ENCODE results near the gene ATF7.
A peak's percentile ranks its signal among the peaks of the same experiment; 100 is the strongest.

Gene ATF7

GRCh38 chr12:53516758-53517455 lies 109.3 kb downstream of the ATF7 start:
- DNase-seq: no peak

- DNase-seq: no peak
Observed at GRCh38 chr12:53515291-53515680, 110.9 kb downstream of the ATF7 start.

- no peak for DNase-seq
Observed at GRCh38 chr12:53514628-53515290, 111.4 kb downstream of the ATF7 start.

GRCh38 chr12:53513712-53514410 lies 112.3 kb downstream of the ATF7 start:
- no peak for DNase-seq

GRCh38 chr12:53510181-53510812 lies 115.9 kb downstream of the ATF7 start:
- no peak for DNase-seq

GRCh38 chr12:53508534-53509170 lies 117.5 kb downstream of the ATF7 start:
- DNase-seq: peak; percentile 76

- no peak for DNase-seq
Observed at GRCh38 chr12:53507603-53507885, 118.6 kb downstream of the ATF7 start.

- no peak for DNase-seq
Observed at GRCh38 chr12:53506881-53507602, 119.1 kb downstream of the ATF7 start, which contains the start of gene NPFF. Gene NPFF, minus strand, starts transcription at chr12:53507484. Its CDS starts 10 bp downstream, at chr12:53507474.

- DNase-seq: no peak
Observed at GRCh38 chr12:53506450-53506785, 119.8 kb downstream of the ATF7 start.

GRCh38 chr12:53505555-53506449 lies 120.4 kb downstream of the ATF7 start:
- no peak for DNase-seq

GRCh38 chr12:53505086-53505485 lies 121.1 kb downstream of the ATF7 start:
- no peak for DNase-seq

- no peak for DNase-seq
Observed at GRCh38 chr12:53504004-53504920, 121.9 kb downstream of the ATF7 start.

- DNase-seq: no peak
Observed at GRCh38 chr12:53502983-53503728, 123.0 kb downstream of the ATF7 start.

GRCh38 chr12:53502331-53502730 lies 123.9 kb downstream of the ATF7 start:
- DNase-seq: no peak

- no peak for DNase-seq
Observed at GRCh38 chr12:53501615-53502181, 124.5 kb downstream of the ATF7 start.

- DNase-seq: peak; percentile 100
Observed at GRCh38 chr12:53500776-53501614, 125.2 kb downstream of the ATF7 start, which contains the start of gene TARBP2. Gene TARBP2, plus strand, starts transcription at chr12:53501283. Its CDS starts 126 bp downstream, at chr12:53501409.

- peak; percentile 47 for DNase-seq
Observed at GRCh38 chr12:53500142-53500775, 125.9 kb downstream of the ATF7 start.
